B cell (primary cell): ENCODE data around the gene FIBP. TPM values are rescaled to one million over a fixed set of nuclear protein-coding genes. Genes with fewer than 3 reads are reported as not detected.

Experiments
- ATAC-seq: fragments of 200-7000 bp; cut with Tn5 transposase; one replicate; pipeline ENCODE4 v1.10.0; 2021; ENCODE audit warnings: low read depth, mild to moderate bottlenecking, moderate number of reproducible peaks, moderate library complexity
- CTCF ChIA-PET: fragments of 350-600 bp; sonication (Branson Sonifier 250); formaldehyde crosslinking; loops from one replicate; lab custom pipeline; 2021; ENCODE audit warnings: antibody characterized with exemption, inconsistent platforms; lab: Charles Lee
- POLR2A ChIA-PET: fragments of 350-600 bp; sonication (Branson Sonifier 250); formaldehyde crosslinking; loops from one replicate; lab custom pipeline; 2021; ENCODE audit warnings: antibody characterized with exemption; lab: Charles Lee
- DNase-seq: peaks from one replicate; pipeline ENCODE4 v3.0.0; 2013
- H2AFZ ChIP-seq: 2 replicates; pipeline ENCODE4 v1.6.1; 2012; ENCODE audit warnings: mild to moderate bottlenecking, low read depth, low read length; ENCODE audit not compliant: insufficient read depth, poor library complexity, severe bottlenecking
- H3K27ac ChIP-seq, 2 donors: 1 replicate in 1 of 2; 2 replicates in 1 of 2; pipeline ENCODE4 v1.5.1; 2012 to 2013; ENCODE audit warnings: low read length in 2 of 2, mild to moderate bottlenecking in 2 of 2, moderate library complexity in 1 of 2
- H3K27me3 ChIP-seq, 4 experiments: fragments of 200-600 bp in 1 of 4; sonication (generic) in 1 of 4; replicated peaks in 1 of 4; 1 replicate in 2 of 4; 2 replicates in 2 of 4; pipeline versions ENCODE4 v1.6.1 to v1.7.0; 2013 to 2016; ENCODE audit warnings: low read length in 3 of 4, mild to moderate bottlenecking in 2 of 4, mixed read lengths in 1 of 4, moderate library complexity in 1 of 4; ENCODE audit not compliant: insufficient read depth in 4 of 4, control insufficient read depth in 3 of 4; ENCODE audit errors: control extremely low read depth in 1 of 4
- H3K36me3 ChIP-seq, 2 experiments: replicated peaks in 1 of 2; 1 replicate in 1 of 2; 2 replicates in 1 of 2; pipeline versions ENCODE4 v1.6.1 to v1.7.1; 2013; ENCODE audit warnings: low read length in 1 of 2; ENCODE audit not compliant: insufficient read depth in 2 of 2, control insufficient read depth in 1 of 2; ENCODE audit errors: control extremely low read depth in 1 of 2, extremely low read depth in 1 of 2
- H3K4me1 ChIP-seq, 2 donors: fragments of 200-600 bp in 1 of 2; sonication (generic) in 1 of 2; 1 replicate in 1 of 2; 2 replicates in 1 of 2; pipeline versions ENCODE4 v1.5.1 to v1.6.1; 2013 to 2017; ENCODE audit warnings: low read length in 2 of 2; ENCODE audit not compliant: control insufficient read depth in 2 of 2, insufficient read depth in 2 of 2
- H3K4me2 ChIP-seq: replicated peaks from 2 replicates; pipeline ENCODE3; 2012; ENCODE audit warnings: mild to moderate bottlenecking, low read depth, low read length; ENCODE audit not compliant: poor library complexity, severe bottlenecking
- H3K4me3 ChIP-seq, 5 experiments: fragments of 200-600 bp in 1 of 5; sonication (generic) in 1 of 5; 1 replicate in 3 of 5; 2 replicates in 2 of 5; pipeline versions ENCODE4 v1.5.1 to v1.7.0; 2011 to 2016; ENCODE audit warnings: low read length in 4 of 5, mild to moderate bottlenecking in 4 of 5, low read depth in 2 of 5, control low read depth in 1 of 5, moderate library complexity in 1 of 5; ENCODE audit not compliant: insufficient read depth in 1 of 5; ENCODE audit errors: control extremely low read depth in 1 of 5, extremely low read depth in 1 of 5
- H3K79me2 ChIP-seq: fragments of 200-600 bp; sonication (generic); one replicate; pipeline ENCODE4 v1.6.0; 2016; ENCODE audit warnings: low read length; ENCODE audit not compliant: control insufficient read depth, insufficient read depth
- H3K9ac ChIP-seq: fragments of 200-600 bp; sonication (generic); 2 replicates; pipeline ENCODE4 v1.6.1; 2017; ENCODE audit warnings: mild to moderate bottlenecking, low read length, moderate library complexity
- H3K9me3 ChIP-seq, 3 donors: one replicate each; pipeline versions ENCODE4 v1.6.1 to v1.7.1; 2013; ENCODE audit warnings: low read length in 2 of 3; ENCODE audit not compliant: control insufficient read depth in 2 of 3, insufficient read depth in 1 of 3; ENCODE audit errors: control extremely low read depth in 1 of 3
- H4K20me1 ChIP-seq: 2 replicates; pipeline ENCODE4 v1.6.0; 2012; ENCODE audit warnings: mild to moderate bottlenecking, low read length; ENCODE audit not compliant: insufficient read depth, control insufficient read depth, poor library complexity, severe bottlenecking
- H3K27ac Mint-ChIP-seq: one replicate; pipeline ENCODE4 v1.8.0; 2021; ENCODE audit warnings: mixed read lengths
- H3K27me3 Mint-ChIP-seq: one replicate; pipeline ENCODE4 v1.8.0; 2021; ENCODE audit warnings: mixed read lengths
- H3K4me1 Mint-ChIP-seq: one replicate; pipeline ENCODE4 v1.8.0; 2021; ENCODE audit warnings: mixed read lengths
- H3K4me3 Mint-ChIP-seq: one replicate; pipeline ENCODE4 v1.8.0; 2021; ENCODE audit warnings: mixed read lengths
- H3K9me3 Mint-ChIP-seq: one replicate; pipeline ENCODE4 v1.8.0; 2022; ENCODE audit warnings: mixed read lengths; ENCODE audit not compliant: insufficient read depth
- CTCF ChIP-seq: fragments of 200-600 bp; IDR thresholded peaks from one replicate; pipeline ENCODE4 v1.8.0; 2022; ENCODE audit warnings: antibody characterized with exemption, mild to moderate bottlenecking
- EZH2 ChIP-seq: IDR thresholded peaks from 2 replicates; pipeline ENCODE4 v1.6.1; 2012; ENCODE audit warnings: borderline replicate concordance, low read depth, mild to moderate bottlenecking, moderate library complexity, low read length; ENCODE audit not compliant: insufficient read depth, poor library complexity, severe bottlenecking
- WGBS: methylation state at CpG from one replicate; pipeline ENCODE4 v1.1.5; 2013; ENCODE audit warnings: missing lambda C conversion rate; ENCODE audit not compliant: insufficient coverage; 5-methylcytosine and 5-hydroxymethylcytosine counted together
- intact Hi-C: fragments of 100-400 bp; cut with micrococcal nuclease; formaldehyde crosslinking; loops from one replicate; pipeline ENCODE4 v1.10.0; 2022
- polyA plus RNA-seq: library from polyadenylated mRNA; depleted of rRNA; stranded (reverse); fragments of >200 nt; gene quantifications from 2 replicates; pipeline ENCODE4 v1.2.3, GENCODE V29; 2012
- total RNA-seq, 2 donors: library from RNA; stranded (reverse); fragments of 120-200 nt in 1 of 2; gene quantifications; 1 replicate in 1 of 2; 2 replicates in 1 of 2; pipeline versions ENCODE4 v1.2.3 to v1.2.4, GENCODE V29; 2013 to 2022

FIBP gene
- total and polyA plus RNA-seq, 2 donors (not counting 1 experiment from before 2014, with no cell fraction given): 63.4 to 128 TPM

GRCh38 chr11:65884716-65885092 lies 3.6 kb downstream of the FIBP start:
- H3K36me3 ChIP-seq: peaks cover 0 to 31% of the 10 kb centered on the region in 2 experiments
- TF ChIP-seq EZH2 (no peak), CTCF (peak; percentile 99)
- H3K27ac Mint-ChIP-seq: peak overlapping the region; percentile 83
- no peak overlapping the region for H3K9ac ChIP-seq
- peak; percentile 89 for DNase-seq
- H3K27ac ChIP-seq: peak overlapping the region in 1 of 2 donors; percentile 42
- intact Hi-C loops: loop anchor here (1.0 kb wide), 4 partner anchors 24 to 178 kb away; partner anchors contain the start of gene MUS81
- peaks cover 24% of the 10 kb centered on the region for H3K79me2 ChIP-seq
- no peaks in the 10 kb centered on the region for H3K27me3 Mint-ChIP-seq
- peak overlapping the region; percentile 67 for H3K4me3 Mint-ChIP-seq
- ChIA-PET POLR2A (interaction anchor here (0.5 to 3.3 kb wide), 7 partner anchors 11 to 255 kb away, joined by 3 to 13 read pairs (median 6); partner anchors contain the start of genes C11orf68, CFL1, KAT5 and MUS81), CTCF (interaction anchor here (0.5 to 15.5 kb wide), 45 partner anchors 11 to 323 kb away, joined by 3 to 244 read pairs (median 9); partner anchors contain the start of genes AP5B1, BANF1, C11orf68 and CFL1)
- no peaks in the 10 kb centered on the region for H3K9me3 ChIP-seq
- 24% methylated on average over 9 of the region's 9 CpGs for WGBS
- peak; percentile 48 for ATAC-seq
- H4K20me1 ChIP-seq: peaks cover 5% of the 10 kb centered on the region
- no peak overlapping the region for H2AFZ ChIP-seq
- no peaks in the 10 kb centered on the region for H3K27me3 ChIP-seq
- no peak overlapping the region for H3K4me3 ChIP-seq
- no peaks in the 10 kb centered on the region for H3K9me3 Mint-ChIP-seq
- H3K4me1 Mint-ChIP-seq: peaks cover 51% of the 10 kb centered on the region
- H3K4me1 ChIP-seq: peaks cover 25 to 45% of the 10 kb centered on the region in 2 donors
- H3K4me2 ChIP-seq: peak overlapping the region; percentile 10
